ENCODE data around the gene OPN3. TPM values are rescaled to one million over a fixed set of nuclear protein-coding genes. Genes with fewer than 3 reads are reported as not detected.

The OPN3 gene
- total and polyA plus RNA-seq, 2 of the 4 experiments (the other 2 are of a cell fraction), result 16.4 to 21.9 TPM

- Histone ChIP-seq H2BK120ac (ENCODE audit: low read depth, low read length) (no peak overlapping the region), H3K36me3 (ENCODE audit: control insufficient read depth, insufficient read depth, low read length) (peaks cover 3% of the 10 kb centered on the region), H3K9me1 (ENCODE audit: insufficient read depth, low read length) (no peaks in the 10 kb centered on the region), H3K4me2 (ENCODE audit: low read depth, low read length) (no peak overlapping the region), H3K9me3 (ENCODE audit: control insufficient read depth, insufficient read depth, low read length) (no peaks in the 10 kb centered on the region), H4K8ac (ENCODE audit: low read depth in 2 of 2, low read length in 2 of 2) (no peak overlapping the region), H3K27ac (ENCODE audit: insufficient read depth, low read length) (no peak overlapping the region), H3K9ac (ENCODE audit: low read depth, low read length) (no peak overlapping the region), H3K23ac (ENCODE audit: low read depth, low read length) (no peak overlapping the region), H3K27me3 (ENCODE audit: control insufficient read depth, insufficient read depth, low read length) (no peaks in the 10 kb centered on the region), H3K4me3 (ENCODE audit: insufficient read depth, low read depth, low read length) (no peak overlapping the region), H2BK5ac (ENCODE audit: low read depth, low read length, poor library complexity, severe bottlenecking) (no peak overlapping the region), H4K91ac (ENCODE audit: insufficient read depth, low read depth, low read length) (no peak overlapping the region), H3K14ac (replicated peaks; ENCODE audit: low read depth, low read length) (no peak overlapping the region), H2AK9ac (replicated peaks; ENCODE audit: low read depth, low read length, poor library complexity) (no peak overlapping the region), H3K18ac (ENCODE audit: low read depth, low read length) (no peak overlapping the region), H3K56ac (ENCODE audit: extremely low read depth, insufficient read depth, low read length) (no peak overlapping the region), H2BK15ac (ENCODE audit: low read depth, low read length) (no peak overlapping the region), H3K4me1 (ENCODE audit: control insufficient read depth, insufficient read depth, low read length) (peaks cover 6% of the 10 kb centered on the region), H3K4ac (ENCODE audit: low read depth, low read length) (no peak overlapping the region), H2BK20ac (ENCODE audit: low read depth, low read length) (no peak overlapping the region), H2AFZ (replicated peaks; ENCODE audit: low read length, poor library complexity) (no peak overlapping the region), H4K5ac (ENCODE audit: low read depth, low read length) (no peak overlapping the region), H4K20me1 (ENCODE audit: insufficient read depth, low read length) (no peaks in the 10 kb centered on the region), H3K79me1 (ENCODE audit: low read depth in 1 of 2, low read length in 2 of 2) (no peaks in the 10 kb centered on the region), H2AK5ac (ENCODE audit: low read depth, low read length) (no peak overlapping the region)
- TF ChIP-seq, protein P1, sequence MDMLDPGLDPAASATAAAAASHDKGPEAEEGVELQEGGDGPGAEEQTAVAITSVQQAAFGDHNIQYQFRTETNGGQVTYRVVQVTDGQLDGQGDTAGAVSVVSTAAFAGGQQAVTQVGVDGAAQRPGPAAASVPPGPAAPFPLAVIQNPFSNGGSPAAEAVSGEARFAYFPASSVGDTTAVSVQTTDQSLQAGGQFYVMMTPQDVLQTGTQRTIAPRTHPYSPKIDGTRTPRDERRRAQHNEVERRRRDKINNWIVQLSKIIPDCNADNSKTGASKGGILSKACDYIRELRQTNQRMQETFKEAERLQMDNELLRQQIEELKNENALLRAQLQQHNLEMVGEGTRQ (IDR thresholded peaks at IDR 0.05; ENCODE audit: low read depth, low read length), result no peak
- TF ChIP-seq RFX5 (IDR thresholded peaks at IDR 0.05; ENCODE audit: low read depth, low read length) (no peak), FOS (IDR thresholded peaks at IDR 0.05; ENCODE audit: low read depth, low read length) (peak; percentile 70), MXI1 (IDR thresholded peaks at IDR 0.05; ENCODE audit: borderline replicate concordance, low read depth, low read length) (no peak), MAFK (IDR thresholded peaks at IDR 0.05; ENCODE audit: low read depth, low read length) (no peak), BHLHE40 (IDR thresholded peaks at IDR 0.05; ENCODE audit: low read depth, low read length) (0 out of 2 replicates have a peak, but pooled peaks have one; percentile 8), RCOR1 (IDR thresholded peaks at IDR 0.05; ENCODE audit: insufficient replicate concordance, low read length) (peak; percentile 98), CHD1 (IDR thresholded peaks at IDR 0.05; ENCODE audit: low read depth, low read length) (no peak), MAZ (IDR thresholded peaks at IDR 0.05; ENCODE audit: borderline replicate concordance, low read depth, low read length) (no peak)
- ATAC-seq (ENCODE audit: low read depth) (peak; percentile 46), DNase-seq (peak; percentile 86)
- in situ Hi-C loops (cut with MboI; ENCODE audit: low sequenced_read_pairs), result no loop called here
- dilution Hi-C loops (cut with HindIII; ENCODE audit: low sequenced_read_pairs, unreplicated experiment), result no loop called here
- POLR2A ChIA-PET (ENCODE audit: unreplicated experiment), result no interaction called here
- intact Hi-C loops (cut with micrococcal nuclease), result no loop called here
- CTCF ChIA-PET, result interaction anchor here (0.7 to 1.7 kb wide), 2 partner anchors 9 to 19 kb away, joined by 7 read pairs; no protein-coding TSS in a partner anchor
- no TSS peak for BruUV-seq (replicated peaks)
Measured at GRCh38 chr1:241591317-241591716, 48.9 kb downstream of the OPN3 start.

Data from IMR-90 (cell line).